Right lobe of liver (tissue), 4 donors: Measurements from ENCODE around the gene SLF2.

Source experiments
- CTCF ChIP-seq, 4 donors: fragments of 200-600 bp in 3 of 4; fragments of 450-650 bp in 1 of 4; IDR thresholded peaks; one replicate each; pipeline versions ENCODE4 v1.5.1 to v1.8.0; 2016 to 2022; ENCODE audit warnings: antibody characterized with exemption in 4 of 4, mild to moderate bottlenecking in 2 of 4
- POLR2A ChIP-seq: fragments of 450-650 bp; IDR thresholded peaks from one replicate; pipeline ENCODE4 v1.6.1; 2017; ENCODE audit warnings: antibody characterized with exemption, mild to moderate bottlenecking
- donor health status: DM: no; HTN: no; CAD: no.
- donor health status: DM: no; HTN: no; CAD: no.
- donor health status: DM: no; HTN: yes; CAD: no.

DNA sequence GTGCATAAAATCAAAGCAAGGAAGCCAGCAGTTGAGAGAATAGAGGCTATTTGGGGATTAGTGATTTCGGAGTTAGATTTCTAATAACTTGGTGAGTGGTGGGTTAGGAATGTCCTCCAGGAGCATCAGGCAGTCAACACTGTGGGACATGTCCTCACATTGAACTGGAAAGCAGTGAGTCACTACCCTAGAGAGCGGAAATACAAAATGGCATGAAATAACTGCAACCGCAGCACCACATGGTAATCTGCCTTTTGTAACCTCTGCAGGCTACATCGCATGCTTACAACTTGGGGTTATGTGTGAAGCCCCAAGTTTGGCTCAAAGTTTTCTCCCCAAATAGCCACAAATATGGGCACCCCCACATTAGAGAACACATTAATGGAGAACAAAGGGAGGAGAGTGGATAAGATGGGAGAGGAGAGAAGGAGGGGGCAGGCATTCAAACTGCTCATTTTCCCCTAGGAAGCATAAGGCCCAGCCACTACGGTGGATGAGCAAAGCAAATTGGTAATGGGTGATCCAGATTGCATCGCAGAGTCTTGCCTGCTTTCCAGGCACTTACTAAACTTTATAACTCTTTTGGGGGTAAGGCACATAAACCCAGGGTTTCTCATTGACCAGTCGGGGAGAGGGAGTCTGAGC lies 22.0 kb upstream of the SLF2 start:
- TF ChIP-seq CTCF (IDR thresholded peaks at IDR 0.05) (no peak), POLR2A (no peak)
